NCI-H146 (cell line): ENCODE data around the gene MTMR10.
A peak's percentile ranks its signal among the peaks of the same experiment; 100 is the strongest.

Experiments used
- DNase-seq: peaks from one replicate; lab custom pipeline; 2025; lab: John Stamatoyannopoulos, UW

The MTMR10 gene

DNA sequence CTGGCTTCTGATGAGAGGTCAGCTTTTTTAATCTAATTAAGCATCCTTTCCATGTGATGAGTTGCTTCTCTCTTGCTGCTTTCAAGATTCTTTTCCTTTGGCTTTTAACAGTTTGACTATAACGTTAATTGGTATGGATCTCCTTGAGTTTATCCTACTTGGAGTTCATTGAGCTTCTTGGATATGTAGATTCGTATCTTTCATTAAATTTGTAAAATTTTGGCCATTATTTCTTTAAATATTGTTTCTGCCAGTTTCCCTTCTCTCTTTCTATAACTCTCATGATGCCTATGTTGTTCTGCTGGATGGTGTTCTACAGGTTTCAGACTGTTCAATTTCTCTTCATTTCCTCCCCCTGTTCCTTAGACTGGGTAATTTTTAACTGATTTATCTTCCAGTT lies 21.0 kb upstream of the MTMR10 start:
- DNase-seq: no peak

DNA sequence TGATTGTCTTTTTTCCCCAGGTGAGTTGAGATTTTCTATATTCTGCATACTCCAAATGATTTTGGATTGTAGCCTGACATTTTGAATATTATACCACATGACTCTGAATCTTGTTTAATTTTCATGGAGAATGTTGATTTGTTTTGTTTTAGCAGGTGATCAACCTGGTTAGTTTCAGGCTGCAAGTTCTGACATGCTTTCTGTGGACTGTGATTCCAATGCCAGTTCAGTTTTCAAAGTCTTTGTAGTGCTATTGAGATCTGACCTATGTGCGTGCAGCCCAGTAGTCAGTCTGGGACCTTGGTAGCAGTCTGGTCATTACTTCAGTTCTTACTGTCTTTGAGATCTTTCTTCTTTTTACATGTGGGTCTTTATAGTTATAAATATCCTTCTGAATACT lies 18.6 kb upstream of the MTMR10 start:
- DNase-seq: no peak

DNA sequence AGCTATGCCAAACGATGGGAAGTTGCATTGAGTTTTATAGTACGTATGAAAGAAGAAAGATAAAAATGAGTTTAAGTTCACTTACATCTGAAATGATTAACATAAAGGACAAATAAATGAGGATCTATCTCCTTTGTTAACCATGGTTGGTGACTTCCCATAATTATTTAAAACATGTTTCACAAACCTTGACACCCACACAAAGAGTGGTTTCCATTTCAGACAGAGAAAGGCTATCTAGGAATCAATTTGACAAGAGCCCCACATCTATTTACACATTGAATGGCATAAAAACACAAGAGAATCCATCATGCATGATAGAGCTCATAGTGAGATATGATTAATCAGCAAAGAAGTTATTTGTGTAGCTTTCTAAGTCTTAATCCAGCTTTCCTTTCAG lies 14.2 kb upstream of the MTMR10 start:
- peak; percentile 2 for DNase-seq

DNA sequence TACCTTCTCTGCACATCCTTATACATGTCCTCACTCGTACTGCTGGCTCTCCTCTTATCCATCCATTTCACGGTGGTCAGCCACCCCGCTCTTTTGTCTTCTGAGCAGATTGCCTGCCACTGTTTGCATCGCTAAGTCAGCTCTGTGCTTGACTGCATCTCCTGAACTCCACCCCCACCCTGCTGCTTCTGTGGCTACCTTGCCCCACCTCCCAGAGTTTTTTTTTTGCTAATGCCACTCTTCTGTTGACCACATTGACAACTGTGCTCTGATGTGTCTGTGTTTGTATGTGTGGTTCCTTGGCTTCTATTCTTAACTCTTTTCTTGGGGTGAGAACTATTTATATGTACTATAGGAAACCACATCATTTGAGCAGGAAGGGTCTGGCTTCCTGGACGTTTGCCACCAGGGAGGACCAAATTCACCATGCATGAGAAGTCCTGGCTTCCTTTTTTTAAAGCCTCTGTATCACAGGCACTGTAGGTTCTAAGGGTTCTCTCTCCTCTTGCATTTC lies 12.8 kb upstream of the MTMR10 start:
- peak; percentile 59 for DNase-seq

DNA sequence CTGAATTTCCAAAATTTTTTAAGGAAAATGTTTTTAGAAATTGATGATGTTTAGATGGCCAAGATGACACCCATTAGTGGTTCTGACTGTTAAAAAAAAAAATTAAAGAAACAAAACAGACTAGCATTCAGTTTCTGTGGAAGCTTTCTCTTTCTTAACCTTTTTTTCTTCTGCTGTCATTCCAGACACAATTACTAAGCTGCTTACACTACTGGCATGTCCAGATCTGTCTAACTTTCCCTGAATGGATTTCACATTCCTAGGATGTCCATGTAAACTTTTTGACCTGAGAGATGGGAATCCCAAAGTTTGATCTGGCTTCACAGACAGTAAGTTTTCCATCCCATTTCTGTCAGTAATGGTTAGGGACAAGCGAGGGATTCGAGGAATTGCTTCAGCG lies 10.3 kb upstream of the MTMR10 start:
- DNase-seq: no peak

DNA sequence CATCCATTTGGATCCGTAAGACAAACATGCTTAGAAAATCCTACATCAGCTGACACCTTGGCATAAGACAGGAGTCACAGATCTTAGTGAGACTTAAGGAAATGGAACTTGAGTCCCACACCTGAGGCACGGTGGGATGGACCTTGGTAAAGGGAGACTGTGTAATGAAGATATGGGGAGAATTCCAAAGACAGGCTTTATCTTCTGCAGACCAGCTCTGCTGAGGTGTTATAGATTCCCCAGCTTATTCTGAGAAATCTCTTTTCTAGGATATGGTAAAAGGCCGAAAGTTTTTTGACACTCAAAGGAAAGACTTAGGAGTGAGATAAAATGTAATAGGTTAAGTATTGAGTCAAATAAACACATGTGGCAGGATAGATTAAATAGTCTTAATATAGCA lies 8.3 kb upstream of the MTMR10 start:
- no peak for DNase-seq

DNA sequence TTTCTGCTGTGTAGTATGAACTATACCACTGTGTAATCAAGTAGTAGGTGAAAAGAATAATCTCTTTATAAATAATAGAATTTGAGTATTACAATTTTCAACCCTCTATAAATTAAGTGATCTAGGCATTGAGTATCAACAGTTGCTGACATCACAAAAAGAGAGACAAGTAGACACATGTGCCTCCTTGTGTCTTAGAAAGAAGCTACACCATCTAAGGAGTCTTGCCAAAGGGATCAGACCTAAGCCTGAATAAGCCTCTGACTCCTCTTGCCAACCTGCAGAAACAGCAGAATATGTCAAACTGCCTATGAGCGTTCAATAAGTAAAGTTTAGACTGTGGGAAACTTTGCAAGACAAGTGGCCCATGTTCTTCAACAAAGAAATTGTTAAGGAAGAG lies 5.8 kb upstream of the MTMR10 start:
- no peak for DNase-seq

DNA sequence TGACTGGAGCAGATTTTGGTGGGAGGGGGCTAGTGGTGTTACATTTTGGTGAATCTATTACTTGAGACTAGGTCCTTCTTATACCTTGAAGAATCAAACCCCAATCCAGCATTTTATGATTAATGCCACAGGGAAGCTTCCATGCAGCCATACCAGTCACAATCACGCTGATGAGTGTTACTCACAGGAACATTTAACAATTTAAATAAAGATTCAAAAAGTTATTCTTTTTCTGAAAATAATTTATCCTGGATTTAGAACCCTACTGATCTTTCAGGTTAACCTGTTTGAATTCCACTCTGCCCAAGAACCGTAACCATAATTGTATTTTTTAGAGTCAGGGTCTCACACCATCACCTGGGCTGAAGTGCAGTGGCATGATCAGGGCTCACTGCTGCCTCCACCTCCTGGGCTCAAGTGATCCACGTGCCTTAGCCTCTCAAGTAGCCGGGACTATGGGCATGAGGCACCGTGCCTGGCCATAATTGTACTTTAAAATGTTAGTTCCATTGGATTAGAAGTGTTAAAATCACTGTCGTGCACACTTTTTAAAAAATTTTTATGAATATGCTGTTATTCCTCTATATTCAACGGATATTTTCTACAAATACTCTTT lies 929 bp upstream of the MTMR10 start:
- no peak for DNase-seq

DNA sequence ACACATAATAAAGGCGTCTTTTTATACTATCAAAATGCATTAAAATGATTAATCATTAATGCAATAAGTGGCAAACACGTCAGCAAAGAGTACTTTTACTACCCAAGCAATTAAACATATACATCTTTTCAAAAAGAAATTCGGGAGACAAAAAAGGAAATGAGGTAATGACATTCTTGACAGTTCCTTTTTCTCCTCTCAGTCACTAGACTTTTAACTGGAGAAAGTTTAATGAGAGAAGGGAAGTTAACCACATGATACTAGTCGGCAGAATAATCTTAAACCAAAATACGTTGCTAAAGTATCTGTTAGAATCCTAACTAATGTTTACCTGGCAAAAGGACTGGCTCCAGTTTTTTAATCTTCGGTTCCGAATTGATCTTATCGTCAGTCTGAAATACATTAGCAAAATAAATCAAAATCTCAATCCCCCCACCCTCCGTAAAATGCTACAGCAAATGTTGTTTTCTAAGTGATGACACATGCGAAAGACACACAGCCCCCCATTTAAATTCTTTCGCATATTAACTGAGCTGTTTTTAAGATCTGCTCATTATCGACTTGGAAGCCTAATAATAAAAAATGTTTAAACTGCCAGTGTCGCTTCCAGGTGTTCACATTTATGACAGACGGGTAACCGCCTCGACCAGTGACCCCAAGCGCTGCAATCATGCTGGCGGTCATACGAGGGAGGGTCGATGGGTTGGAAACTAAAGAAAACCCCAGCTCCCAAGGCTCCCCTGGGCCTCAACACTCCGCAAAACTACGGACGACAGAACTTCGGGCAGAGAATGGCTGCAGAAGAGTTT lies 778 bp downstream of the MTMR10 start:
- DNase-seq: peak; percentile 19

DNA sequence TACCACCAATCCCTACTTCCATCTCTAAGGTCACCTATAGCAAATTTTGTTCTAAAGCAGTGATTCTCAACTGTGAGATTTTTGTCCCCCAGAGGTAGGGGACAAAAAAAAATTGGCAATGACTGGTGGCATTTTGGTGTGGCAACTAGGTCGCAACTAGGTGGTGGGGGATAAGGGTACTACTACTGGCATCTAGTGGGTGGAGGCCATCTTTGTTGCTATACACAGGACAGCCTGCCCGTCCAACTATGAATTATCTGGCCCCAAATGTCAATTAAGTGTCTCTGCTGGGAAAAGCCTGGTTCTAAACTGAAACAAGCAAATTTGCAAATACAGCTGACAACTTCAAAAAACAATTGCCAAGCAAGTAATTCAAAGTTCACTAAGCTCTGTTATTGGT lies 1.4 kb downstream of the MTMR10 start:
- no peak for DNase-seq

DNA sequence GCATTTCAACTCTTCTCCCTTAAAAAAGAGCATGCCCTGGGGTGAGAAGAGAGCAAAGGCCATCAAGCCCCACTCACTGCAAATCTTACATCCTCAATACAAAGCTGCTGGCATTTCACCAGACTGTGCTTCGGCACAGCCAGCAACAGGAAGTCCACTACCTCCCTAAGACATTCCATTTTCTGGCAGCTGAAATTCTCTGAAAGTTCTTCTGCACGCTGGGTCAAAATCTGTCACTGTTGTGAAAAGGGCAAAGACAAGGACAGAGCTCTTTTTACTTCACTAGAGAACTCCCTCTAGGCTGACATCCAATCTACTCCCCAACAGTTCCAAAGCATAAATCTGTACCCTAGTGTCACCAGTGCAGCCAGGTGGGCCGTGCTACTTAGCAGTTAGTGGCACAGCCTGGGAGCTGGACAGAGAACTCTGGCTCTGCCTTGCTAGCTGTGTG lies 6.3 kb downstream of the MTMR10 start:
- DNase-seq: no peak

DNA sequence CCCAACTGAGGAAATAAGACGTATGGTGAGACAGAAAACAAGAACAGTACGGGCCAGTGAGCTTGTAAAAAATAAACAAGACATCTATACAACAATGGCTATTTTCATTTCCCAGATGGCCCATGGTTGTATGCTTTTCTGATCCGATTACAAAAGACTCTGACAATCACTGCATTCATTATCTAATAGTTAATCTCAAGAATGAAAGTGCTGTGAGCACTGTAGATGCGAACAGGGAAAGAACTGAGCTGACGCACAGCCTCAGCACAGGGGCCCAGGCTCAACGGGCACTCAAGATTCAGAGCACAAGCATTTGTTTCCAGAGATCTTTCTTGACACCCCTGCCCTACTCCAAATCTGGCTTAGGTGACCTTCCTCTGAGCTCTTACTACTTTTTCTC lies 6.9 kb downstream of the MTMR10 start:
- peak; percentile 9 for DNase-seq

DNA sequence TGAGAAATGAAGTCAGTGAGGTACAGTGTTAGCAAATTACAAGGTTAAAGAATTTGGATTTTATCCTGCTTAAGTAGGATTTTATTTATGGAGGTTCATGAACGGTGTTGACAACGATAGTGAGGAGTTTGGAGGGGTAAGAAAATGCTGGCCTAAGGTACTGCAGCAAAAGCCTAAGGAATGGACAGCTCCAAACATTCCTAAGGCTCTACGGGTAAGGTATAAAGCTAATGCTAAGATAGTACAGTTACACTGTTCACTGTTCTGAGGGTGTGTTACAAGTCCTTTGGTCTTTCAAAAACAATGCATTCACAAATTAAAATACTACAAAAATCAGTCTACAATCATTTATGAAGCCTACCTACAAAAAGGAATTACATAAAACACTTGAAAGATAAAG lies 7.3 kb downstream of the MTMR10 start:
- no peak for DNase-seq

DNA sequence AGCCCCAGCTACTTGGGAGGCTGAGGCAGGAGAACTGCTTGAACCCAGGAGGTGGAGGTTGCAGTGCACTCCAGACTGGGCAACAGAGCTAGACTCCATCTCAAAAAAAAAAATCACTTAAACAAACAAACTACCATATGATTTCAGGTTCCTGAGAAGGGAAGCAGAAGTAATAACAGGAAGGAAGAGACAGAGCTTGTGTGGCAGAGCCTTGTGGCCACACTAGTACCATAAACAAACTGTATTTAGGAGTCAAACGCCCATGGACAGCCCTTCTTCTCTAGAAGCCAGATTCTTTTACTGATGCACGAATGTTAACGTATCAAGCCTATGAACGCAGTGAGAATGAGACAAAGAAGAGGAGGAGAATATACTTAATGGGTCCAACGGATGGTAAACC lies 12.0 kb downstream of the MTMR10 start:
- no peak for DNase-seq

DNA sequence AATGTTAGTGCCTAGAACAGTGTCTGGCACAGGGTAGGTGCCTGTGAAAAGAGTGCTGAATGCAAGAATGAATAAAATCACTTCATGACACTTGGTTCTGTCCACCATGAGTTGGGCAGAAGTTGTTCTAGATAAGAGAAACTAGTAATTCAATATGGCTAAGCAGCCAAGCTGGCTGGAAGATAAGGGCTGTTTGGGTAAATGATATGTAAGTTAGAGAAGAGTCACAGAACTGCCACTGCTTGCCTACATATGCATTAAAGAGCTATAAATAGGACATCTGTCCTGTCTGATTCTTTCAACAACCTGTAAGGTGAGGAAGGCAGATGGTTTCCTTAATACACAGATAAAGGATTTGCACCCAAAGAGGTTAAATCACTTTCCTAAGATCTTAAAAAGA lies 13.1 kb downstream of the MTMR10 start:
- DNase-seq: no peak

DNA sequence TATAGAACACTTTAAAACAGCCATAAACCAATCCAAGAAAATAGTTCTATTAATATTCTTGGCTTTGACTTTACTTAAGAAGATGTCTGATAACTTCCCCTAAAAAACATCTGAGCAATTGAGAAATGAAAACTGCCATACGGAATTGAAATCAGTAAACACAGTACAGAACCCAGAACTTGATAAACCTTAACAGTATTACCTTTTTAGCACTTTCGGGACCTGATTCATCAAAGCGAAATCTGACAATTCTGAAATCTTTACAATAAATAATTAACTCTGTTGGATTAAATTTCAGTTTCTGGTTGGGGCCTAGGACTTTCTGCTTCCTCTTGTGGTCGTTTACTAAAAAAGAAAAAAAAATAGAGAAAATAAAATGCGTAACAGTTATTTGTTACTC lies 17.3 kb downstream of the MTMR10 start:
- DNase-seq: no peak

DNA sequence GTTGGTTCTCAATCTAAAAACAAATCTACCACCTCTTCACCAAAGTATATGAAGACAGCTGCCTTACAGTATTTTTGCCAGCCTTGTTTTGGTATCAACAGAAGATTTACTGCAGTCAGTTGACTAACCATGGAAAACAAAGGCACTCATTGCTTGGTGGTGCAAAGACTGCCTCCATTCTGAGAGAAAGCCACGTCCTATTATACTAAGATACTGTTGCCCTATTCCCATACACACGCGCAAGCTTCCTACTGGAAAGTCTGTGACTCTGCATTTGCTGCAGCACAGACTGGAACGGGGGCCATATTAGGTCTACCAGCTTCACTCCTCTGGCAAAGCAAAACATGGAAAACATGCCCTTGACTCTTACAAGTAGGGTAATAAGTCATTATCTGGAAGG lies 18.0 kb downstream of the MTMR10 start:
- no peak for DNase-seq

DNA sequence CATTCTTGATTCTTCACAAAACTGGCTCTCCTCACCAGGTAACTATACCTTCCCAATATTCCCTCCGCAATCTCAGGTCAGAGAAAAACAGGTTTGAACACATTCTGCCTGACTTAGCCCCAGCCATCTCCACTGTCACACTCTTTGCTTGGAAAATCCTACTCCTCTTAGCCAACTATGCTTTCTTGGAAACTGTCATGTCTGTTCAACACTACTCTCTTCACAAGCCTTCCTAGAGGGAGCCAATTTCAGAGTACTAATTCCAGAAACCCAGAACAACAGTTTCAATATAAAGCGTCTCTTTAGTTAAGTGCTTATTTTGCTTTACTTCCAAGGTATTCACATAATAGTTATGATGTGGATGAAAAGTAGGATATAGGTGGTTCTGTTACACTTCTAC lies 21.7 kb downstream of the MTMR10 start:
- DNase-seq: no peak

DNA sequence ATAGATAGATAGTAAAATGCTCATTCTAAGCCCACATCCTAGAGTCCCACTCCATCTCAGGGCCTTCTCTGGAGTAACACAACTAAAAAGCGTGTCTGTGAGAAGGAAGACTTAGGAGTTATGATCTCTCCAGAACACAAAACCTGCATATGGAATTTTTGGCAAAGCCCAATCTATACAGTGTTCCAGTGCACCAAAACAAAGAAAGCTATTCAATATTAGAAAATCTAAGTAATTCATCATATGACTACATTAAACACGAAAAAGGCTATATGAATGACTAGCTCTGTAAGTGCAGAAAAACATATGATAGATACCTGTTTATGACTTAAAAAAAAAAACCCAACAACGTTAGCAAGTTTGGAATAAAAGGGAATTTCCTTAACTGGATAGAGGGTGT lies 27.7 kb downstream of the MTMR10 start:
- DNase-seq: no peak

DNA sequence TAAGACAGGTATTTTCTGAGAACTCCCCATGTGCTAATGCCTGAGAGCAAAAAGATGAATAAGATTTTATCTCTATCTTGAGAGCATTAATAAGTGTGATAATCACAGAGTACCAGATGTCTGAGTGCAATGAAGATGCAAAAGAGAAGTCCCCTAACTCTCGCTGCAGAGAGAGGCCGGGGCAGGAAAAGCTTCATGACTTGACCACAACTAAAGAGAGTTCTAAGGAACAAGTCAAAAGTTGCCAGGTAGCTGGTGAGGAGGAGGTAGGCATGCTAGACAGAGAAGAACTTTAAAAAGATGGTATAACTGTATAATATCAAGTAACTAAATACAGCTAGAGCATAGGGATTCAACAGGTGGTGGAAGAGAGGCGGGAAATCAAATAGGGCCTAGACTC lies 28.8 kb downstream of the MTMR10 start:
- no peak for DNase-seq

DNA sequence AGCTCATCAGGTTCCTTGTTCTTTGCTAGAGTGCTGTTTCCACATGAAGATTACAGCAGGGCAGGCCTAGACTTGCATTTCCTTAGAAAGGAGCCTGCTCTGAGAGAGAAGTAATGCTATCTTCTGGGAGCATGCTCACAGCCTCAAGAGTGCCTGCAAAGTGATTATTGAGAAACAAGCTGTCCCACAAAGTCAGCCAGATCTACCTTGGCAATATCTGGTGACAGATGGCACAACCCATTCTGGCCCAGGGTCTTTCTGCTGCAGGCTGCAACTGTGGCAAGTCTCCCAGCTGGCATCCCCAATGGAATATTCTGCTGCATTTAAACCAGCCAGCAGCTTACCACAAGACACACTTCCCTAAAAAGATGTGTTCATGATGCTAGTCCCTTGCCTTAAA lies 29.3 kb downstream of the MTMR10 start:
- DNase-seq: no peak

DNA sequence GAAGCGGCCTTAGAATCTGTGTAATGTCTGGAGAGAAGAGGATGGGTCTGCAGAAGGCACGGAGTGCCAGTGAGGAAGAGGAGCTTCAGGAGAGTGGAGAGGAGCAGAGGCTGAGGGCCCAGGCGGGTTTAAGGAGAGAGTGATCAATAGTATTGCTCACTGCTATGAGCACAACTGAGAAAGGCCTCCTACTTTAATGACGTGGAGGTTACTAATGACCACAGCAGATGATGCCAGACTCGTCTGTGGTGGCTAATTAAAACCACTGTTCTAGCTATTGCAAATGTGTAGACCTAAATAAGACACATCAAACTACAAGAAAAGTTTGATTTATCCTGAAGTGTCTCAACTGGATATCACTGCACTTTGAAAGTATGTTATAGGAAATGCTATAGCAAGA lies 33.2 kb downstream of the MTMR10 start:
- DNase-seq: no peak

DNA sequence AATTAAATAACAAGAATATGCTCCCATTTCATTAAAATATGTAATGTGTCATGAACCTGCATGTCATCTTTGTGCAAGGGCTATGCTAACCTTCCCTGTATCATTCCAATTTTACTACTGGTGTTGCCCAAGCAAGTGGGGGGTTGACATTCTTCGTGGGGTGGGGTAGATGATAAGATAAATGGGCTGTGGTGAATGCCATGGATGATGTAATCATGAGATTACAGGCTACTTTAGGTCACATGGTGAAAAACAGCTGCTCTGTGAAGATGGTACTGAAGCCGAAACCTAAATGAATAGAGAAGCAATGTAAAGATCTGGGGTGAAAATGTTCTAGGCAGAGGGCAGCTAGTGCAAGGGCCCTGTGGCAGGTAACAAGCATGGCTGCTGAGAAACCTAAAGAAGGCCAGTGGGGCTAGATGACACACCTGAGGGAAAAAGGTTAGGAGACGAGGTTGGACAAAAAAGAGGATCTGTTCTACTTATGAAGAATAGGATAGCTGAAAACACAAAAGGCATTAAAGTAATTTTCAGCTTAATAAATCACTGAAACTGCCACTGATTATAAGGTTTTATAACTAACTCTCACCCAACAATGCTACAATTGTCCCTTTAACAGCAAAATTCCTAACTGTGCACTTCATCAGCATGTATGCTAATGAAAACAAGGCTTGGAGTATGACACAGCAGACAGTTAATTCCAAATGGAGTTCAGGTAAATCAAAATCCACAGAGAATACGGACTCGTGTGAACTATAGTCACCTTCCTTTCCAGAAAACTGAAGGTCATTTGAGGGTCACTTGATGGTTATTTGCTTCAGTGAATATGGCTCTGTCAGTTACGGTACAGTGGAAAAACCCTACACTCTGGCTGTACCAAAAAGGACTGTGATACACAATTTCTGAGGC lies 35.0 kb downstream of the MTMR10 start:
- DNase-seq: no peak
